Liver (tissue), 9 donors: ENCODE measurements around the gene TUBB2A. TPM values are rescaled to one million over a fixed set of nuclear protein-coding genes. Genes with fewer than 3 reads are reported as not detected.
A peak's percentile ranks its signal among the peaks of the same experiment; 100 is the strongest.

Source experiments
- DNase-seq: peaks from one replicate; pipeline ENCODE4 v3.0.0-alpha.2; 2017; ENCODE audit warnings: low spot score
- H3K27ac ChIP-seq, 2 donors: one replicate each; pipeline ENCODE4 v1.7.0; 2013; ENCODE audit warnings: inconsistent platforms in 2 of 2, low read length in 2 of 2, control low read depth in 1 of 2, low read depth in 1 of 2, mild to moderate bottlenecking in 1 of 2
- H3K27me3 ChIP-seq, 4 donors: one replicate each; pipeline versions ENCODE4 v1.6.1 to v1.7.0; 2013; ENCODE audit warnings: low read length in 3 of 4, inconsistent platforms in 1 of 4, mild to moderate bottlenecking in 1 of 4, moderate library complexity in 1 of 4; ENCODE audit not compliant: control insufficient read depth in 4 of 4, insufficient read depth in 4 of 4
- H3K36me3 ChIP-seq, 4 donors: one replicate each; pipeline versions ENCODE4 v1.6.1 to v1.7.0; 2013; ENCODE audit warnings: low read length in 3 of 4, mild to moderate bottlenecking in 3 of 4, low read depth in 1 of 4, moderate library complexity in 1 of 4; ENCODE audit not compliant: control insufficient read depth in 4 of 4, insufficient read depth in 3 of 4
- H3K4me1 ChIP-seq, 4 donors: one replicate each; pipeline versions ENCODE4 v1.6.1 to v1.7.0; 2013; ENCODE audit warnings: low read length in 3 of 4, mild to moderate bottlenecking in 3 of 4, moderate library complexity in 1 of 4; ENCODE audit not compliant: control insufficient read depth in 4 of 4, insufficient read depth in 4 of 4
- H3K4me3 ChIP-seq, 3 donors: one replicate each; pipeline versions ENCODE4 v1.6.1 to v1.7.0; 2013; ENCODE audit warnings: low read length in 3 of 3, control low read depth in 1 of 3, low read depth in 1 of 3, mild to moderate bottlenecking in 1 of 3
- H3K9ac ChIP-seq, 2 donors: one replicate each; pipeline ENCODE4 v1.7.0; 2013; ENCODE audit warnings: low read length in 2 of 2, mild to moderate bottlenecking in 2 of 2, moderate library complexity in 2 of 2, control low read depth in 1 of 2, low read depth in 1 of 2
- H3K9me3 ChIP-seq, 4 donors: one replicate each; pipeline versions ENCODE4 v1.6.1 to v1.7.0; 2013; ENCODE audit warnings: low read length in 3 of 4; ENCODE audit not compliant: control insufficient read depth in 4 of 4
- EGR1 ChIP-seq, 2 donors: IDR thresholded peaks; 2 replicates each; pipeline ENCODE4 v1.6.1; 2016 to 2018; ENCODE audit warnings: antibody characterized with exemption in 2 of 2, low read depth in 2 of 2
- FOXA1 ChIP-seq: IDR thresholded peaks from 2 replicates; pipeline ENCODE4 v1.6.1; 2016; ENCODE audit warnings: antibody characterized with exemption
- FOXA2 ChIP-seq: IDR thresholded peaks from 2 replicates; pipeline ENCODE4 v1.6.1; 2016; ENCODE audit warnings: antibody characterized with exemption
- GABPA ChIP-seq, 2 donors: IDR thresholded peaks in 1 of 2; conservative IDR thresholded peaks in 1 of 2; 2 replicates each; pipeline ENCODE4 v1.6.1; 2016; ENCODE audit warnings: antibody characterized with exemption in 2 of 2, mild to moderate bottlenecking in 1 of 2, moderate library complexity in 1 of 2
- HNF4A ChIP-seq, 2 donors: conservative IDR thresholded peaks; 2 replicates each; pipeline ENCODE4 v1.6.1; 2016; ENCODE audit warnings: antibody characterized with exemption in 2 of 2, mild to moderate bottlenecking in 2 of 2
- HNF4G ChIP-seq: IDR thresholded peaks from 2 replicates; pipeline ENCODE4 v1.6.1; 2016; ENCODE audit warnings: antibody characterized with exemption
- JUND ChIP-seq, 2 donors: IDR thresholded peaks; 2 replicates each; pipeline ENCODE4 v1.6.1; 2016; ENCODE audit warnings: antibody characterized with exemption in 2 of 2
- NR2F2 ChIP-seq: IDR thresholded peaks from 2 replicates; pipeline ENCODE4 v1.6.1; 2016; ENCODE audit warnings: antibody characterized with exemption
- RAD21 ChIP-seq, 2 donors: IDR thresholded peaks; 2 replicates each; pipeline ENCODE4 v1.6.1; 2016; ENCODE audit warnings: antibody characterized with exemption in 2 of 2, mild to moderate bottlenecking in 2 of 2
- RXRA ChIP-seq, 2 donors: IDR thresholded peaks; 2 replicates each; pipeline ENCODE4 v1.6.1; 2017 to 2018; ENCODE audit warnings: antibody characterized with exemption in 2 of 2, mild to moderate bottlenecking in 1 of 2
- SP1 ChIP-seq: IDR thresholded peaks from 2 replicates; pipeline ENCODE4 v1.6.1; 2018; ENCODE audit warnings: antibody characterized with exemption, mild to moderate bottlenecking
- TAF1 ChIP-seq: conservative IDR thresholded peaks from 2 replicates; pipeline ENCODE4 v1.6.1; 2016; ENCODE audit warnings: antibody characterized with exemption, mild to moderate bottlenecking
- YY1 ChIP-seq: IDR thresholded peaks from 2 replicates; pipeline ENCODE4 v1.6.1; 2016; ENCODE audit warnings: antibody characterized with exemption, mild to moderate bottlenecking
- WGBS: extraction: QIAGEN DNeasy Blood & Tissue Kit; methylation state at CpG from one replicate; pipeline ENCODE4 v1.1.7; 2013; 5-methylcytosine and 5-hydroxymethylcytosine counted together
- polyA plus RNA-seq, 2 donors: library from polyadenylated mRNA; stranded (reverse) in 1 of 2; unstranded in 1 of 2; fragments of 200-250 nt in 1 of 2; fragments of >200 nt in 1 of 2; fragmentation: Nextera tagmentation in 1 of 2; extraction: Ambion mirVana in 1 of 2; gene quantifications; one replicate each; pipeline versions ENCODE4 v1.2.1 to v1.2.3, GENCODE V29; 2013 to 2015
- total RNA-seq, 2 donors: library from RNA; depleted of rRNA; stranded (reverse); fragments of >200 nt; gene quantifications; one replicate each; pipeline ENCODE4 v1.2.3, GENCODE V29; 2014
- TF ChIP-seq, protein P1 (sequence below): IDR thresholded peaks from 2 replicates; pipeline ENCODE4 v1.6.1; 2016; ENCODE audit warnings: antibody characterized with exemption
- TF ChIP-seq, protein P2 (sequence below): IDR thresholded peaks from 2 replicates; pipeline ENCODE4 v1.6.1; 2016; ENCODE audit warnings: antibody characterized with exemption, mild to moderate bottlenecking
- TF ChIP-seq, protein P3 (sequence below): fragments of 150-350 bp; IDR thresholded peaks from 2 replicates; pipeline ENCODE4 v1.5.1; 2017; ENCODE audit warnings: improper control_type of control experiment, low read depth, low read length; ENCODE audit not compliant: missing input control
- TF ChIP-seq, protein P4 (sequence below): IDR thresholded peaks from 2 replicates; pipeline ENCODE4 v1.6.1; 2016; ENCODE audit warnings: antibody characterized with exemption
- TF ChIP-seq, protein P5 (sequence below): IDR thresholded peaks from 2 replicates; pipeline ENCODE4 v1.6.1; 2016; ENCODE audit warnings: antibody characterized with exemption
- donor health status: healthy.
- donor health status: healthy.
- donor health status: healthy.
- donor health status: healthy.
- donor health status: healthy.

Gene TUBB2A
- total and polyA plus RNA-seq, 4 donors = 53.5 to 94.8 (median 88.1) TPM

DNA sequence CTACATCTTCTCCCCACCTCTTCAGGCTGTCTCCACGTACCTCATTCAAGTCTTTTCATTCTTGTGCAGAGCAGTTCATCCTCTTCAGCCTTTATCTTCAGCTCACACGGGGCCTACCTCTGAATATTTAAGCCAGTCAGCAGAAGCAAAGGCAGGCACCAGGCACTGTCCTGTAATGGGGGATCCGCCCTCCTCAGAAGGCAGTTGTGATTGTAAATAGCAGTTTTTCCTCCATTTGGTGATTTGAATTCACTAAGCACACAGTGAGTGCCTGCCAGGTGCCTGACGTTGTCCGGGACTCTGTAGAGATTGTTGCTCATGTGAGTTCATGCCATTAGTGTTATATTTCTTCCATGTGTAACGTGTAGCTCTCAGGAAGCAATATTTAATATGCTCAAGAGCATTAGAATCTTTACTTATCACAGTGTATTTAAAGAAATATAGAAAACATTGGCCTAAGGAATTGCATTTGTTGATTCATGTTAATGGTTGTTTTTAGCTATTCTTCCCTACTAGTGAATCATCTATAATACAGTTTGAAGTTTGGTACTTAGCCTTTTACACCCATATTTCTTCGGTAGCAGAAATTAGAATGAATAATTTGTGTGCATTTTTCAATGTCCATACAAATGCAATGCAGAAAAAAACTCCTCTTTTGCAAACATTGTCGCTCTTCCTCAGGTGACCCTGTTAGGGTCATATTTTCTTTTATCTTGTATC lies 20.9 kb downstream of the TUBB2A start:
- WGBS = 50% methylated on average over 8 of the region's 8 CpGs
- no peak for DNase-seq
- H3K36me3 ChIP-seq = peaks cover 0 to 11% (median 6%) of the 10 kb centered on the region in 4 donors
- H3K4me3 ChIP-seq = no peak overlapping the region
- peaks cover 15 to 72% (median 53%) of the 10 kb centered on the region in 4 donors for H3K4me1 ChIP-seq
- no peaks in the 10 kb centered on the region for H3K27me3 ChIP-seq
- TF ChIP-seq HNF4A (conservative IDR thresholded peaks at IDR 0.05) (no peak), RAD21 (IDR thresholded peaks at IDR 0.05) (no peak), HNF4G (no peak), YY1 (no peak), NR2F2 (no peak), TAF1 (no peak), FOXA1 (no peak), EGR1 (IDR thresholded peaks at IDR 0.05; ENCODE audit: low read depth in 2 of 2) (no peak), RXRA (IDR thresholded peaks at IDR 0.05) (no peak), GABPA (IDR thresholded peaks at IDR 0.05 in 1 of 2, conservative IDR thresholded peaks at IDR 0.05 in 1 of 2) (no peak)
- H3K9me3 ChIP-seq = no peaks in the 10 kb centered on the region
- peak overlapping the region; percentile 53 to 88 for H3K27ac ChIP-seq
- no peak overlapping the region for H3K9ac ChIP-seq

DNA sequence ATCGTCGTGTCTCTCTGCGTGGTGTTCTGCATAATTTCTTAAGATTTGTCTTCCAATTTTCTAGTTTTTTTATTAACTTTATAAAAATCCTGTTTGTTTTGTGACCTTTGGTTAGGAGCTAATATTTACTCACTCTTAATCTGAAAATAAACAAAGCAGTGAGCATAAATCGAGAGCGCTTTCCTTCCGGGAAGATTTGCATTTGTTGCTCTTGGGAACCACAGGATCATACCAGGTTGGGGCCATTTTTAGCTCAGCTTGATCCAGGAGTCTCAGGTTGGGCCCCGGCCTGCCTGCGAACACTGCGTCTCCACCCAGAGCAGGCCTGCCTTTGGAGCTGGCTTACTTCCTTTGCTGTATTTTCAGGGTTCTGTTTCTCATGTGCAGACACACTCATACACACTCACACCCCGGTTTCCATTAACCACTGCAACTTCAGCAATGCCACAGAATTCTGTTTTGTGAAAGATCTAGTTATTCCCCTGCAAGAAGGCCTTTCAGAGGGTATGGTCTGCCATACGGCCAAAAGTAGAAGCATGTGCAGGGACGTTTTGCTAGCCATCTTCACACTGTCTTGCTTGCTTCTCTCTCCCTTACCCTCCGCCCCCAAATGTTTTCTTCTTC lies 21.6 kb downstream of the TUBB2A start:
- Histone ChIP-seq H3K4me3 (no peak overlapping the region), H3K9me3 (no peaks in the 10 kb centered on the region), H3K4me1 (peaks cover 15 to 73% (median 53%) of the 10 kb centered on the region in 4 donors), H3K27me3 (no peaks in the 10 kb centered on the region), H3K9ac (no peak overlapping the region), H3K27ac (peak overlapping the region; percentile 79 to 88), H3K36me3 (peaks cover 0 to 17% (median 10%) of the 10 kb centered on the region in 4 donors)
- DNase-seq = no peak
- TF ChIP-seq TAF1 = no peak
- TF ChIP-seq, protein P1, sequence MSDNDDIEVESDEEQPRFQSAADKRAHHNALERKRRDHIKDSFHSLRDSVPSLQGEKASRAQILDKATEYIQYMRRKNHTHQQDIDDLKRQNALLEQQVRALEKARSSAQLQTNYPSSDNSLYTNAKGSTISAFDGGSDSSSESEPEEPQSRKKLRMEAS = peak; percentile 92
- TF ChIP-seq, protein P2, sequence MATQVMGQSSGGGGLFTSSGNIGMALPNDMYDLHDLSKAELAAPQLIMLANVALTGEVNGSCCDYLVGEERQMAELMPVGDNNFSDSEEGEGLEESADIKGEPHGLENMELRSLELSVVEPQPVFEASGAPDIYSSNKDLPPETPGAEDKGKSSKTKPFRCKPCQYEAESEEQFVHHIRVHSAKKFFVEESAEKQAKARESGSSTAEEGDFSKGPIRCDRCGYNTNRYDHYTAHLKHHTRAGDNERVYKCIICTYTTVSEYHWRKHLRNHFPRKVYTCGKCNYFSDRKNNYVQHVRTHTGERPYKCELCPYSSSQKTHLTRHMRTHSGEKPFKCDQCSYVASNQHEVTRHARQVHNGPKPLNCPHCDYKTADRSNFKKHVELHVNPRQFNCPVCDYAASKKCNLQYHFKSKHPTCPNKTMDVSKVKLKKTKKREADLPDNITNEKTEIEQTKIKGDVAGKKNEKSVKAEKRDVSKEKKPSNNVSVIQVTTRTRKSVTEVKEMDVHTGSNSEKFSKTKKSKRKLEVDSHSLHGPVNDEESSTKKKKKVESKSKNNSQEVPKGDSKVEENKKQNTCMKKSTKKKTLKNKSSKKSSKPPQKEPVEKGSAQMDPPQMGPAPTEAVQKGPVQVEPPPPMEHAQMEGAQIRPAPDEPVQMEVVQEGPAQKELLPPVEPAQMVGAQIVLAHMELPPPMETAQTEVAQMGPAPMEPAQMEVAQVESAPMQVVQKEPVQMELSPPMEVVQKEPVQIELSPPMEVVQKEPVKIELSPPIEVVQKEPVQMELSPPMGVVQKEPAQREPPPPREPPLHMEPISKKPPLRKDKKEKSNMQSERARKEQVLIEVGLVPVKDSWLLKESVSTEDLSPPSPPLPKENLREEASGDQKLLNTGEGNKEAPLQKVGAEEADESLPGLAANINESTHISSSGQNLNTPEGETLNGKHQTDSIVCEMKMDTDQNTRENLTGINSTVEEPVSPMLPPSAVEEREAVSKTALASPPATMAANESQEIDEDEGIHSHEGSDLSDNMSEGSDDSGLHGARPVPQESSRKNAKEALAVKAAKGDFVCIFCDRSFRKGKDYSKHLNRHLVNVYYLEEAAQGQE = peak; percentile 43
- TF ChIP-seq FOXA1 = peak; percentile 59
- TF ChIP-seq YY1 = peak; percentile 91
- TF ChIP-seq, protein P3, sequence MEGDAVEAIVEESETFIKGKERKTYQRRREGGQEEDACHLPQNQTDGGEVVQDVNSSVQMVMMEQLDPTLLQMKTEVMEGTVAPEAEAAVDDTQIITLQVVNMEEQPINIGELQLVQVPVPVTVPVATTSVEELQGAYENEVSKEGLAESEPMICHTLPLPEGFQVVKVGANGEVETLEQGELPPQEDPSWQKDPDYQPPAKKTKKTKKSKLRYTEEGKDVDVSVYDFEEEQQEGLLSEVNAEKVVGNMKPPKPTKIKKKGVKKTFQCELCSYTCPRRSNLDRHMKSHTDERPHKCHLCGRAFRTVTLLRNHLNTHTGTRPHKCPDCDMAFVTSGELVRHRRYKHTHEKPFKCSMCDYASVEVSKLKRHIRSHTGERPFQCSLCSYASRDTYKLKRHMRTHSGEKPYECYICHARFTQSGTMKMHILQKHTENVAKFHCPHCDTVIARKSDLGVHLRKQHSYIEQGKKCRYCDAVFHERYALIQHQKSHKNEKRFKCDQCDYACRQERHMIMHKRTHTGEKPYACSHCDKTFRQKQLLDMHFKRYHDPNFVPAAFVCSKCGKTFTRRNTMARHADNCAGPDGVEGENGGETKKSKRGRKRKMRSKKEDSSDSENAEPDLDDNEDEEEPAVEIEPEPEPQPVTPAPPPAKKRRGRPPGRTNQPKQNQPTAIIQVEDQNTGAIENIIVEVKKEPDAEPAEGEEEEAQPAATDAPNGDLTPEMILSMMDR = no peak
- TF ChIP-seq EGR1 (IDR thresholded peaks at IDR 0.05; ENCODE audit: low read depth in 2 of 2) = peak in 1 of 2 donors; percentile 88
- peak; percentile 76 for TF ChIP-seq HNF4A (conservative IDR thresholded peaks at IDR 0.05)
- no peak for TF ChIP-seq NR2F2
- peak; percentile 50 to 69 for TF ChIP-seq RXRA (IDR thresholded peaks at IDR 0.05)
- no peak for TF ChIP-seq HNF4G
- peak in 1 of 2 donors; percentile 26 for TF ChIP-seq RAD21 (IDR thresholded peaks at IDR 0.05)
- peak; percentile 55 for TF ChIP-seq SP1
- TF ChIP-seq, protein P4, sequence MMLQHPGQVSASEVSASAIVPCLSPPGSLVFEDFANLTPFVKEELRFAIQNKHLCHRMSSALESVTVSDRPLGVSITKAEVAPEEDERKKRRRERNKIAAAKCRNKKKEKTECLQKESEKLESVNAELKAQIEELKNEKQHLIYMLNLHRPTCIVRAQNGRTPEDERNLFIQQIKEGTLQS = no peak
- TF ChIP-seq, protein P5, sequence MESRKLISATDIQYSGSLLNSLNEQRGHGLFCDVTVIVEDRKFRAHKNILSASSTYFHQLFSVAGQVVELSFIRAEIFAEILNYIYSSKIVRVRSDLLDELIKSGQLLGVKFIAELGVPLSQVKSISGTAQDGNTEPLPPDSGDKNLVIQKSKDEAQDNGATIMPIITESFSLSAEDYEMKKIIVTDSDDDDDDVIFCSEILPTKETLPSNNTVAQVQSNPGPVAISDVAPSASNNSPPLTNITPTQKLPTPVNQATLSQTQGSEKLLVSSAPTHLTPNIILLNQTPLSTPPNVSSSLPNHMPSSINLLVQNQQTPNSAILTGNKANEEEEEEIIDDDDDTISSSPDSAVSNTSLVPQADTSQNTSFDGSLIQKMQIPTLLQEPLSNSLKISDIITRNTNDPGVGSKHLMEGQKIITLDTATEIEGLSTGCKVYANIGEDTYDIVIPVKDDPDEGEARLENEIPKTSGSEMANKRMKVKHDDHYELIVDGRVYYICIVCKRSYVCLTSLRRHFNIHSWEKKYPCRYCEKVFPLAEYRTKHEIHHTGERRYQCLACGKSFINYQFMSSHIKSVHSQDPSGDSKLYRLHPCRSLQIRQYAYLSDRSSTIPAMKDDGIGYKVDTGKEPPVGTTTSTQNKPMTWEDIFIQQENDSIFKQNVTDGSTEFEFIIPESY = no peak
- TF ChIP-seq FOXA2 = peak; percentile 77
- TF ChIP-seq GABPA (IDR thresholded peaks at IDR 0.05 in 1 of 2, conservative IDR thresholded peaks at IDR 0.05 in 1 of 2) = peak in 1 of 2 donors; percentile 22
- TF ChIP-seq JUND (IDR thresholded peaks at IDR 0.05) = no peak
- WGBS = 37% methylated on average over 13 of the region's 13 CpGs
